IPS DF 4.7 (cell line): Measurements from ENCODE around the gene CD37.

ENCODE experiments used
- DNase-seq: peaks from one replicate; pipeline ENCODE4 v3.0.0-alpha.2; 2013; ENCODE audit warnings: low spot score; ENCODE audit errors: extremely low read depth

CD37 gene

GRCh38 chr19:49378512-49378911 lies 43.3 kb downstream of the CD37 start:
- no peak for DNase-seq

GRCh38 chr19:49380391-49380790 lies 45.2 kb downstream of the CD37 start:
- DNase-seq, result no peak

DNA sequence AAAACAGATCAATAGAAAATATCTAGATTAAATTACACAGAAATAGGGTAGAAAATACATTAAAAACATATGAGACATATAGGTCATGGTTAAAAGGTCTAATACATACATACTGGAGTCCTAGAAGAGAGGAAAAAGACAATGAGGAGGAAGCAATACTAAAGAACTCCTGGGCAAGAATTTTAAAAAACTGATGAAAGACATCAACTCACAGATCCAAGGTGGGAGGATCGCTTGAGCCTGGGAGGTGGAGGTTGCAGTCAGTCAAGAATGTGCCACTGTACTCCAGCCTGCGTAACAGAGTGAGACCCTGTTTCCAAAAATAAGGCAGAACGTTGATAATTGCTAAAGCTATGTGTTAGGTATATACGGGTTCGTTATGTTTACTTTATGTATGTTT lies 47.4 kb downstream of the CD37 start:
- DNase-seq, result no peak

- no peak for DNase-seq
These were observed 48.4 kb downstream of the CD37 start for GRCh38 chr19:49383599-49383998.

GRCh38 chr19:49387936-49388372 lies 52.7 kb downstream of the CD37 start, which contains the start of gene KASH5:
Gene KASH5 (plus strand): TSS chr19:49388249. CDS start chr19:49390884, 2,635 bp downstream.
- DNase-seq, result no peak

- no peak for DNase-seq
These were observed 54.2 kb downstream of the CD37 start for GRCh38 chr19:49389406-49389805.
